HepG2 (cell line): Measurements from ENCODE around the gene AHSA1. TPM values are rescaled to one million over a fixed set of nuclear protein-coding genes. Genes with fewer than 3 reads are reported as not detected.

Source experiments
- ATM ChIP-seq: fragments of 450-650 bp; IDR thresholded peaks from 2 replicates; pipeline ENCODE4 v1.7.1; 2017; ENCODE audit warnings: mild to moderate bottlenecking, borderline replicate concordance
- CHD2 ChIP-seq: IDR thresholded peaks from 2 replicates; pipeline ENCODE4 v1.6.1; 2011; ENCODE audit warnings: low read depth, low read length, improper control_type of control experiment
- CREM ChIP-seq, 2 experiments: sonication (generic) in 1 of 2; formaldehyde crosslinking in 1 of 2; IDR thresholded peaks; 2 replicates each; pipeline versions ENCODE4 v1.4.0 to v1.6.1; 2016 to 2020; ENCODE audit warnings: antibody characterized with exemption in 1 of 2, mild to moderate bottlenecking in 1 of 2, missing genetic modification reagents in 1 of 2
- ELF1 ChIP-seq: sonication (generic); formaldehyde crosslinking; IDR thresholded peaks from 2 replicates; pipeline ENCODE4 v1.4.0; 2020; ENCODE audit warnings: missing genetic modification reagents
- ESRRA ChIP-seq: sonication (generic); formaldehyde crosslinking; IDR thresholded peaks from 2 replicates; pipeline ENCODE4 v1.5.1; 2020; ENCODE audit warnings: mild to moderate bottlenecking, low read depth, missing genetic modification reagents
- GMEB1 ChIP-seq: sonication (generic); formaldehyde crosslinking; IDR thresholded peaks from 2 replicates; pipeline ENCODE4 v1.5.1; 2020; ENCODE audit warnings: missing genetic modification reagents, mild to moderate bottlenecking, borderline replicate concordance
- GPN1 ChIP-seq: sonication (generic); formaldehyde crosslinking; IDR thresholded peaks from 2 replicates; pipeline ENCODE4 v1.5.1; 2020; ENCODE audit warnings: missing genetic modification reagents, borderline replicate concordance
- HDAC2 ChIP-seq: sonication (generic); formaldehyde crosslinking; IDR thresholded peaks from 2 replicates; pipeline ENCODE4 v1.4.0; 2020; ENCODE audit warnings: missing genetic modification reagents
- ISX ChIP-seq: sonication (generic); formaldehyde crosslinking; conservative IDR thresholded peaks from 2 replicates; pipeline ENCODE4 v1.5.0; 2020; ENCODE audit warnings: missing genetic modification reagents
- NFE2L2 ChIP-seq: fragments of 150-350 bp; IDR thresholded peaks from 2 replicates; pipeline ENCODE4 v1.6.1; 2014; ENCODE audit warnings: low read length
- NFYB ChIP-seq: sonication (generic); formaldehyde crosslinking; IDR thresholded peaks from 2 replicates; pipeline ENCODE4 v1.4.0; 2020; ENCODE audit warnings: missing genetic modification reagents
- PLRG1 ChIP-seq: fragments of 450-650 bp; conservative IDR thresholded peaks from 2 replicates; pipeline ENCODE4 v1.6.1; 2016
- RCOR2 ChIP-seq: IDR thresholded peaks from 2 replicates; pipeline ENCODE4 v1.6.1; 2016; ENCODE audit warnings: missing biosample characterization, missing genetic modification reagents
- SIN3B ChIP-seq: fragments of 150-350 bp; IDR thresholded peaks from 2 replicates; pipeline ENCODE4 v1.6.1; 2014; ENCODE audit warnings: low read length
- SNAPC2 ChIP-seq: sonication (generic); formaldehyde crosslinking; IDR thresholded peaks from 2 replicates; pipeline ENCODE4 v1.8.1; 2022; ENCODE audit warnings: mild to moderate bottlenecking, missing genetic modification reagents
- SOX5 ChIP-seq: IDR thresholded peaks from 2 replicates; pipeline ENCODE4 v1.6.1; 2016; ENCODE audit warnings: borderline replicate concordance
- SP4 ChIP-seq: sonication (generic); formaldehyde crosslinking; IDR thresholded peaks from 2 replicates; pipeline ENCODE4 v1.8.1; 2023; ENCODE audit warnings: mild to moderate bottlenecking, missing genetic modification reagents
- TBX2 ChIP-seq: sonication (generic); formaldehyde crosslinking; IDR thresholded peaks from 2 replicates; pipeline ENCODE4 v1.5.0; 2020; ENCODE audit warnings: missing genetic modification reagents, mild to moderate bottlenecking, borderline replicate concordance
- TEAD2 ChIP-seq: sonication (generic); formaldehyde crosslinking; IDR thresholded peaks from 2 replicates; pipeline ENCODE4 v1.9.0; 2021; ENCODE audit warnings: missing genetic modification reagents
- U2AF1 ChIP-seq: fragments of 200-400 bp; formaldehyde crosslinking; optimal IDR thresholded peaks from 2 replicates; pipeline ENCODE3; 2017; ENCODE audit warnings: mild to moderate bottlenecking, low read depth, low read length
- ZBTB10 ChIP-seq: sonication (generic); formaldehyde crosslinking; IDR thresholded peaks from 2 replicates; pipeline ENCODE4 v1.4.0; 2020; ENCODE audit warnings: missing genetic modification reagents, borderline replicate concordance
- ZFAT ChIP-seq: sonication (generic); formaldehyde crosslinking; conservative IDR thresholded peaks from 2 replicates; pipeline ENCODE4 v1.8.1; 2023; ENCODE audit warnings: missing genetic modification reagents, inconsistent platforms
- ZFP82 ChIP-seq: sonication (generic); formaldehyde crosslinking; IDR thresholded peaks from 2 replicates; pipeline ENCODE4 v1.5.1; 2020; ENCODE audit warnings: mild to moderate bottlenecking, missing genetic modification reagents, borderline replicate concordance
- ZNF234 ChIP-seq: sonication (generic); formaldehyde crosslinking; conservative IDR thresholded peaks from 2 replicates; pipeline ENCODE4 v1.5.1; 2020; ENCODE audit warnings: mild to moderate bottlenecking, missing genetic modification reagents
- ZNF263 ChIP-seq: sonication (generic); formaldehyde crosslinking; IDR thresholded peaks from 2 replicates; pipeline ENCODE4 v1.4.0; 2020; ENCODE audit warnings: missing genetic modification reagents
- ZNF382 ChIP-seq: sonication (generic); formaldehyde crosslinking; IDR thresholded peaks from 2 replicates; pipeline ENCODE4 v1.5.0; 2020; ENCODE audit warnings: missing genetic modification reagents, mild to moderate bottlenecking, borderline replicate concordance
- ZNF44 ChIP-seq: sonication (generic); formaldehyde crosslinking; IDR thresholded peaks from 2 replicates; pipeline ENCODE4 v1.5.1; 2020; ENCODE audit warnings: mild to moderate bottlenecking, missing genetic modification reagents
- ZNF557 ChIP-seq: sonication (generic); formaldehyde crosslinking; IDR thresholded peaks from 2 replicates; pipeline ENCODE4 v1.4.0; 2020; ENCODE audit warnings: missing genetic modification reagents
- ZNF570 ChIP-seq: sonication (generic); formaldehyde crosslinking; IDR thresholded peaks from 2 replicates; pipeline ENCODE4 v1.4.0; 2020; ENCODE audit warnings: mild to moderate bottlenecking, missing genetic modification reagents, borderline replicate concordance
- ZNF7 ChIP-seq: IDR thresholded peaks from 2 replicates; pipeline ENCODE4 v1.6.1; 2016; ENCODE audit warnings: missing biosample characterization, missing genetic modification reagents
- ZNF740 ChIP-seq: sonication (generic); formaldehyde crosslinking; IDR thresholded peaks from 2 replicates; pipeline ENCODE4 v1.4.0; 2020; ENCODE audit warnings: missing genetic modification reagents
- ZNF891 ChIP-seq: sonication (generic); formaldehyde crosslinking; IDR thresholded peaks from 2 replicates; pipeline ENCODE4 v1.5.0; 2020; ENCODE audit warnings: mild to moderate bottlenecking, missing genetic modification reagents
- polyA plus RNA-seq, 8 experiments: library from polyadenylated mRNA; depleted of rRNA in 3 of 8; stranded (reverse) in 7 of 8; unstranded in 1 of 8; fragments of >200 nt; fragmentation: Illumina TruSeq in 4 of 8; extraction: Trizol in 4 of 8; gene quantifications; 2 replicates each; pipeline versions ENCODE4 v1.2.1 to v1.2.3, GENCODE V29; 2011 to 2016; ENCODE audit warnings: low read depth in 4 of 8, missing spikeins in 1 of 8, mixed read lengths in 1 of 8; ENCODE audit not compliant: insufficient read depth in 1 of 8
- total RNA-seq, 5 experiments: library from RNA; depleted of rRNA; stranded (reverse); fragments of >200 nt; fragmentation: Illumina TruSeq; extraction: Trizol; gene quantifications; 2 replicates each; pipeline ENCODE4 v1.2.3, GENCODE V29; 2016; ENCODE audit warnings: low read depth in 1 of 5

Gene AHSA1
- total and polyA plus RNA-seq, 2 of the 13 experiments (the other 11 are each of a cell fraction or from before 2014, with no cell fraction given): 113 to 241 TPM

GRCh38 chr14:77508249-77508648, 50.4 kb downstream of the AHSA1 start (continued):
- TF ChIP-seq ZBTB10 (CRISPR knock-in tag): no peak
- TF ChIP-seq SOX5 (CRISPR knock-in tag): peak; percentile 60
- TF ChIP-seq CREM (IDR thresholded peaks at IDR 0.05): no peak
- TF ChIP-seq CREM (CRISPR knock-in tag; IDR thresholded peaks at IDR 0.05): no peak
- no peak for TF ChIP-seq ZNF740 (CRISPR knock-in tag)
- TF ChIP-seq ZFAT: no peak
- TF ChIP-seq CHD2: no peak
- no peak for TF ChIP-seq RCOR2 (CRISPR knock-in tag)
- TF ChIP-seq TBX2: no peak
- TF ChIP-seq ATM: no peak
- TF ChIP-seq ZNF234 (CRISPR knock-in tag): no peak
- TF ChIP-seq ZNF382: no peak
- no peak for TF ChIP-seq ZNF263 (CRISPR knock-in tag)
- no peak for TF ChIP-seq ZNF570 (CRISPR knock-in tag)
- TF ChIP-seq SP4: no peak
- no peak for TF ChIP-seq TEAD2 (CRISPR knock-in tag)
- no peak for TF ChIP-seq U2AF1
- no peak for TF ChIP-seq GMEB1
- TF ChIP-seq ESRRA (CRISPR knock-in tag): no peak
- peak; percentile 90 for TF ChIP-seq NFE2L2
- no peak for TF ChIP-seq NFYB (CRISPR knock-in tag)
- no peak for TF ChIP-seq ZNF7
- no peak for TF ChIP-seq ZNF557 (CRISPR knock-in tag)
- TF ChIP-seq GPN1 (CRISPR knock-in tag): no peak
- no peak for TF ChIP-seq ZFP82
- no peak for TF ChIP-seq ISX (CRISPR knock-in tag)
- TF ChIP-seq ELF1 (CRISPR knock-in tag): no peak
- no peak for TF ChIP-seq ZNF891 (CRISPR knock-in tag)
- TF ChIP-seq PLRG1: no peak
- peak; percentile 35; the same call in 1 of the 2 replicates for TF ChIP-seq HDAC2
- TF ChIP-seq SIN3B: no peak
- no peak for TF ChIP-seq SNAPC2 (CRISPR knock-in tag)
- no peak for TF ChIP-seq ZNF44 (CRISPR knock-in tag)
